Body of pancreas (tissue), 4 donors: ENCODE results near the gene EXOC3. TPM values are rescaled to one million over a fixed set of nuclear protein-coding genes. Genes with fewer than 3 reads are reported as not detected.

Source experiments
- ATAC-seq: fragments of 150-250 bp; one replicate; pipeline ENCODE4 v1.9.1; 2016
- DNase-seq, 4 donors: peaks; one replicate each; pipeline ENCODE4 v3.0.0-alpha.2; 2019
- H3K27ac ChIP-seq, 4 donors: fragments of 200-600 bp; sonication (generic); 1 replicate in 3 of 4; 2 replicates in 1 of 4; pipeline versions ENCODE4 v1.5.1 to v1.6.1; 2016 to 2019; ENCODE audit warnings: mild to moderate bottlenecking in 1 of 4, mixed read lengths in 1 of 4, moderate library complexity in 1 of 4
- H3K27me3 ChIP-seq, 2 donors: fragments of 200-600 bp; sonication (generic); one replicate each; pipeline ENCODE4 v1.6.0; 2016; ENCODE audit warnings: mild to moderate bottlenecking in 1 of 2
- H3K36me3 ChIP-seq, 2 donors: fragments of 200-600 bp; sonication (generic); replicated peaks in 1 of 2; 2 replicates each; pipeline ENCODE4 v1.5.1; 2016; ENCODE audit warnings: low read depth in 2 of 2; ENCODE audit not compliant: insufficient read depth in 1 of 2
- H3K4me1 ChIP-seq: fragments of 200-600 bp; sonication (generic); one replicate; pipeline ENCODE4 v1.6.0; 2016
- H3K4me3 ChIP-seq, 2 donors: fragments of 200-600 bp; sonication (generic); 1 replicate in 1 of 2; 2 replicates in 1 of 2; pipeline ENCODE4 v1.5.1; 2016 to 2019
- H3K9me3 ChIP-seq, 3 donors: fragments of 200-600 bp; sonication (generic); 1 replicate in 2 of 3; 2 replicates in 1 of 3; pipeline ENCODE4 v1.5.1; 2016
- POLR2A ChIP-seq, 3 donors: fragments of 450-650 bp; IDR thresholded peaks; one replicate each; pipeline ENCODE4 v1.6.1; 2016; ENCODE audit warnings: antibody characterized with exemption in 3 of 3, mild to moderate bottlenecking in 2 of 3
- WGBS, 2 donors: methylation state at CpG; one replicate each; pipeline ENCODE4 v1.1.5; 2017; 5-methylcytosine and 5-hydroxymethylcytosine counted together
- intact Hi-C: fragments of 100-400 bp; cut with DNase I; formaldehyde crosslinking; loops from one replicate; pipeline ENCODE4 v1.15.1; 2023
- total RNA-seq, 2 donors: library from RNA; depleted of rRNA; stranded (reverse); fragments of >200 nt; gene quantifications; one replicate each; pipeline ENCODE4 v1.1.0, GENCODE V29; 2016
- TF ChIP-seq, protein P1 (sequence below), 7 experiments: fragments of 450-650 bp in 4 of 7; fragments of 200-600 bp in 3 of 7; sonication (generic) in 3 of 7; IDR thresholded peaks; one replicate each; pipeline ENCODE4 v1.5.1; 2016 to 2019; ENCODE audit warnings: antibody characterized with exemption in 7 of 7

The EXOC3 gene
- total RNA-seq, 2 donors from 2014 or later = 32.2 to 79.1 TPM

DNA sequence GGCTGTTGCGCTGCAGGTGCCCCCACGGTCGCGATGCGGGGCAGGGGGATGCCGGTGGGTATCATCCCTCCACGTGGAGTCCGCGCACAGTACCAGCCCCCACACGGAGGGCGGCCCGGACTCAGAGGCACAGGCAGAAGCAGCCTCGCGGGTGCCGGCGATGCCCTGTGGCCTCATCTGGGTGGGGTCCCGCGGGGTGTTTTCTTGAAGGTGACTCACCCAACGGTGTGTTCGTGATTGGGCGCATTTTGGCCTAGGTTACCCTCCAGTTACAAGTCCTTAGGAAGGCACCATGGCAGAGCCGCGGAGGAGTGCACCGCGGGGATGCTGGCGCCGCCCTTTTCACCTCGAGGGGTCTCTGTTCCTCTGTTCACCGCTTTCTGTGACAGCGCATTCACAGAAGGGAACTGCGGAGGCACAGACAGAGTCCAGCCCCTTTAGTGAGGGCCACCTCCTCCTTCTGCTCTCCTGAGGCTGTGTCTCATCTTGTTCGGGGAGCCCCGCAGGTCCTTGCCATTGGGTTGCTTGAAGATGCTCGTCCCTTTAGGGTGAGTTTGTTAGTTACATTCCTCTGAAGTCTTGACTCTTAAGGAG lies 21.6 kb upstream of the EXOC3 start:
- DNase-seq (no peak), ATAC-seq (no peak)
- Histone ChIP-seq H3K9me3 (no peaks in the 10 kb centered on the region), H3K4me1 (no peaks in the 10 kb centered on the region), H3K4me3 (no peak overlapping the region), H3K27ac (no peak overlapping the region), H3K27me3 (no peaks in the 10 kb centered on the region), H3K36me3 (no peaks in the 10 kb centered on the region)
- no peak for TF ChIP-seq POLR2A (IDR thresholded peaks at IDR 0.05)
- TF ChIP-seq, protein P1, sequence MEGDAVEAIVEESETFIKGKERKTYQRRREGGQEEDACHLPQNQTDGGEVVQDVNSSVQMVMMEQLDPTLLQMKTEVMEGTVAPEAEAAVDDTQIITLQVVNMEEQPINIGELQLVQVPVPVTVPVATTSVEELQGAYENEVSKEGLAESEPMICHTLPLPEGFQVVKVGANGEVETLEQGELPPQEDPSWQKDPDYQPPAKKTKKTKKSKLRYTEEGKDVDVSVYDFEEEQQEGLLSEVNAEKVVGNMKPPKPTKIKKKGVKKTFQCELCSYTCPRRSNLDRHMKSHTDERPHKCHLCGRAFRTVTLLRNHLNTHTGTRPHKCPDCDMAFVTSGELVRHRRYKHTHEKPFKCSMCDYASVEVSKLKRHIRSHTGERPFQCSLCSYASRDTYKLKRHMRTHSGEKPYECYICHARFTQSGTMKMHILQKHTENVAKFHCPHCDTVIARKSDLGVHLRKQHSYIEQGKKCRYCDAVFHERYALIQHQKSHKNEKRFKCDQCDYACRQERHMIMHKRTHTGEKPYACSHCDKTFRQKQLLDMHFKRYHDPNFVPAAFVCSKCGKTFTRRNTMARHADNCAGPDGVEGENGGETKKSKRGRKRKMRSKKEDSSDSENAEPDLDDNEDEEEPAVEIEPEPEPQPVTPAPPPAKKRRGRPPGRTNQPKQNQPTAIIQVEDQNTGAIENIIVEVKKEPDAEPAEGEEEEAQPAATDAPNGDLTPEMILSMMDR (IDR thresholded peaks at IDR 0.05) = no peak
- intact Hi-C loops = no loop called here
- 75 to 86% methylated on average over 31 to 34 of the region's 34 CpGs for WGBS, 2 donors

DNA sequence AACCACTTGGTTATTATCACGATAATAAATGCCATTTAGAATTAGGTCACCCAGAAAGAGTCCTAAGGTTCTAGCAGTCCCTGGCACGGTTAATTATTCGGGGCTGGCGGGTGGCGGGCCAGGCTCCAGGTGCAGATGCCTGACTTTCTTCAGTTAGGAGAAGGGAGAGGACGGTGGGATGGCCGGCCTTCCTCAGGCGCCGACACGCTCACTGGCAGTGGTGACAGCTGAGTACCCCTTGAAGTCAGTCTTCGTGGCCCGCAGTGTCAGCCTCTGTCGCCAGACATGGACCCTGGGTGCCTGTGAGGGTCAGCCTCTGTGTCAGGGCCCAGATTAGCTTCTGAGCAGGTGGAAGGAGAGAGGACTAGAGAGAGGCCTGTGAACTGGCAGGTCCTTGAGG lies 21.1 kb upstream of the EXOC3 start:
- H3K4me1 ChIP-seq = no peaks in the 10 kb centered on the region
- H3K36me3 ChIP-seq = no peaks in the 10 kb centered on the region
- no peak for ATAC-seq
- TF ChIP-seq, protein P1 (IDR thresholded peaks at IDR 0.05) = no peak
- TF ChIP-seq POLR2A (IDR thresholded peaks at IDR 0.05) = no peak
- intact Hi-C loops = no loop called here
- no peak for DNase-seq
- no peak overlapping the region for H3K27ac ChIP-seq
- H3K4me3 ChIP-seq = no peak overlapping the region
- H3K27me3 ChIP-seq = no peaks in the 10 kb centered on the region
- no peaks in the 10 kb centered on the region for H3K9me3 ChIP-seq
- 87 to 88% methylated on average over 13 of the region's 13 CpGs for WGBS, 2 donors

DNA sequence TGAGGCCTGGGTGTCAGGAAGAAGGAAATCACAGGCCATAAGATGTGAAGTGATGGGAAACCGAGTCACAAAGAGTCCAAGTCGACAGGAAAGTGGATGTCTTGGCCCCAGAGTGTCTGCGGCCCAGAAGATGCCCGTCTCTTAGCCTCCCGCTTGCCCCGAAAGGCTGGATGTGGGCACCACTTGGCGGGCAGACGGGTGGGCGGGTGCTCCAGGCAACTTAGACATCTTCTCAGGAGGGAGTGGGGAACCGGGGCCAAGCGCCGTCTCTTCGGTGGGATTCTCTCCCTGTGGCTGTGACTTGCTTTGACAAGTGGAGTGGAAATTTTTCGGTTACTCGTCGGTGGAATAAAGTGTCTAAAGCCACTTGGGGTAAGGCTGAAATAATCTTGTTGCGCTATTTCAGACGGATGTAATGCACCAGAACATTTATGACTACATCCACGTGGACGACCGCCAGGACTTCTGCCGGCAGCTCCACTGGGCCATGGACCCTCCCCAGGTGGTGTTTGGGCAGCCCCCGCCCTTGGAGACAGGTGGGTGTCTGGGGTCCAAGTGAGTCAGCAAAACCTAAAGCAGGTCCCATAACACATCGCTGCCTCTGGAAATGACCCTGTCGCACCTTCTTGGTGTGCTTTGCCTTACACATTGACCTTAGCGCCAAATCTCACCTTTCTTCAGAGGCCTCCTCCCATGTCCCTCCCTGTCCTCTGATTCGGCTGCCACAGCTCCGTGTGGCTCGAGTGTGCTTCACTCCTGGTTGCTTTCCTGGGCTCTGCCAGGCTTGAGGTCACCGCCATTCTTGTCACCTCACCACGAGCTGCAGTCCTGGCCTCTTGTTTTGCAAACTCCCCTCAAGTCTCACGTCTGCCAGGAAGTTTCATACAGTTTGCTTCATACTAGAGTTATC lies 20.4 kb upstream of the EXOC3 start:
- Histone ChIP-seq H3K36me3 (no peaks in the 10 kb centered on the region), H3K4me1 (no peaks in the 10 kb centered on the region), H3K27me3 (no peaks in the 10 kb centered on the region), H3K4me3 (no peak overlapping the region), H3K9me3 (no peaks in the 10 kb centered on the region), H3K27ac (no peak overlapping the region)
- no peak for TF ChIP-seq POLR2A (IDR thresholded peaks at IDR 0.05)
- TF ChIP-seq, protein P1 (IDR thresholded peaks at IDR 0.05) = no peak
- DNase-seq = no peak
- WGBS, 2 donors = 74 to 81% methylated on average over 26 to 32 of the region's 32 CpGs
- ATAC-seq = no peak
- intact Hi-C loops = no loop called here

DNA sequence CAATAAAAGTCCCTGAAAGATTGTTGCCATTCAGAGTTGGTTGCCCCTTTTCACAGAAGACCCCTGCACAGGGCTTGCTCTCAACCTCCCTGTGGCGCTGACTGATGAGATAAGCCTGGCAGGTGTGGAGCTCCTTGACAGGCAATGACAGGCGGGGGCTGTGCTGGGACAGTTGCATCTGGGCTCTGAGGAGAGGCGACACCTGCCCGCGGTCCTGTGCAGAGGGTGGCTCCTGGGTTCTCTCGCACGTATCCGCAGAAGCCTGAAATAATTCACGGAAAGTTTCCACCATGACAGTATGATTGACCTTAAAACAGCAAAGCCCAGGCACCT lies 19.8 kb upstream of the EXOC3 start:
- H3K9me3 ChIP-seq = no peaks in the 10 kb centered on the region
- no peaks in the 10 kb centered on the region for H3K4me1 ChIP-seq
- ATAC-seq = no peak
- H3K27ac ChIP-seq = no peak overlapping the region
- no peak overlapping the region for H3K4me3 ChIP-seq
- intact Hi-C loops = no loop called here
- WGBS, 2 donors = 60 to 72% methylated on average over 7 to 9 of the region's 9 CpGs
- no peak for DNase-seq
- no peaks in the 10 kb centered on the region for H3K27me3 ChIP-seq
- H3K36me3 ChIP-seq = no peaks in the 10 kb centered on the region
- TF ChIP-seq, protein P1 (IDR thresholded peaks at IDR 0.05) = no peak
